ENCODE data around the gene MRPL51.
"Not testable (repeated sequence)": the region's sequence is repeated elsewhere in the genome, so short reads cannot be mapped to it uniquely, and the experiment has no call there.

MRPL51 gene

GRCh38 chr12:6488240-6488639, 4.8 kb downstream of the MRPL51 start:
- DNase-seq (ENCODE audit: low spot score): no peak

- no peak for DNase-seq (ENCODE audit: low spot score)
Observed at GRCh38 chr12:6478416-6478815, 14.6 kb downstream of the MRPL51 start.

- DNase-seq (ENCODE audit: low spot score): not testable (repeated sequence)
Observed at GRCh38 chr12:6477601-6478377, 15.3 kb downstream of the MRPL51 start.

- DNase-seq (ENCODE audit: low spot score): no peak
Observed at GRCh38 chr12:6476489-6476888, 16.6 kb downstream of the MRPL51 start.

GRCh38 chr12:6475233-6475975, 17.7 kb downstream of the MRPL51 start:
- not testable (repeated sequence) for DNase-seq (ENCODE audit: low spot score)

GRCh38 chr12:6472491-6472890, 20.6 kb downstream of the MRPL51 start:
- DNase-seq (ENCODE audit: low spot score): no peak

GRCh38 chr12:6471989-6472360, 21.1 kb downstream of the MRPL51 start:
- no peak for DNase-seq (ENCODE audit: low spot score)

GRCh38 chr12:6470375-6471163, 22.5 kb downstream of the MRPL51 start, which contains the start of gene VAMP1:
VAMP1 (minus strand) TSS chr12:6470677; CDS start chr12:6470531, 146 bp downstream.
- peak; percentile 96 for DNase-seq (ENCODE audit: low spot score)

- DNase-seq (ENCODE audit: low spot score): no peak
Observed at GRCh38 chr12:6469609-6470374, 23.3 kb downstream of the MRPL51 start.

GRCh38 chr12:6469092-6469491, 24.0 kb downstream of the MRPL51 start:
- DNase-seq (ENCODE audit: low spot score): no peak

- DNase-seq (ENCODE audit: low spot score): no peak
Observed at GRCh38 chr12:6468283-6468575, 24.8 kb downstream of the MRPL51 start.

- not testable (repeated sequence) for DNase-seq (ENCODE audit: low spot score)
Observed at GRCh38 chr12:6467571-6468282, 25.3 kb downstream of the MRPL51 start.

GRCh38 chr12:6466751-6467150, 26.3 kb downstream of the MRPL51 start:
- not testable (repeated sequence) for DNase-seq (ENCODE audit: low spot score)

GRCh38 chr12:6466184-6466573, 26.9 kb downstream of the MRPL51 start:
- no peak for DNase-seq (ENCODE audit: low spot score)

GRCh38 chr12:6465467-6466183, 27.4 kb downstream of the MRPL51 start:
- DNase-seq (ENCODE audit: low spot score): peak; percentile 68

- no peak for DNase-seq (ENCODE audit: low spot score)
Observed at GRCh38 chr12:6464531-6464930, 28.5 kb downstream of the MRPL51 start.

GRCh38 chr12:6463858-6464257, 29.2 kb downstream of the MRPL51 start:
- DNase-seq (ENCODE audit: low spot score): no peak

GRCh38 chr12:6463216-6463615, 29.8 kb downstream of the MRPL51 start:
- no peak for DNase-seq (ENCODE audit: low spot score)

- DNase-seq (ENCODE audit: low spot score): no peak
Observed at GRCh38 chr12:6462234-6462995, 30.6 kb downstream of the MRPL51 start.
